ENCODE results near the gene TSPAN1.

GRCh38 chr1:46184920-46185658, 10.2 kb downstream of the TSPAN1 start:
- no peak for TF ChIP-seq MYC (IDR thresholded peaks at IDR 0.05; ENCODE audit: low read depth, low read length)
- TF ChIP-seq CTCF (IDR thresholded peaks at IDR 0.05; ENCODE audit: low read depth, low read length) = no peak
- TF ChIP-seq MAX (IDR thresholded peaks at IDR 0.05; ENCODE audit: low read depth, low read length) = no peak

All from NB4 (cell line).